ENCODE data around the gene ARID3A.

GRCh38 chr19:896434-896833 lies 29.4 kb upstream of the ARID3A start:
- no peak for TF ChIP-seq EP300 (IDR thresholded peaks at IDR 0.05)
- no peak for TF ChIP-seq POLR2A (IDR thresholded peaks at IDR 0.05)
